GM12891 (cell line): ENCODE data around the gene PSMD14.

Experiments used
- PAX5 ChIP-seq: IDR thresholded peaks from 2 replicates; pipeline ENCODE4 v1.6.1; 2011; ENCODE audit warnings: low read length, moderate library complexity, mild to moderate bottlenecking; ENCODE audit not compliant: insufficient read depth, severe bottlenecking
- POLR2A ChIP-seq: IDR thresholded peaks from 2 replicates; pipeline ENCODE4 v1.6.1; 2011; ENCODE audit warnings: low read depth, low read length, control low read depth
- POLR2AphosphoS5 ChIP-seq: IDR thresholded peaks from 2 replicates; pipeline ENCODE4 v1.6.1; 2011; ENCODE audit warnings: low read depth, low read length, control low read depth
- POU2F2 ChIP-seq: IDR thresholded peaks from 2 replicates; pipeline ENCODE4 v1.6.1; 2011; ENCODE audit warnings: low read depth, mild to moderate bottlenecking, control low read depth, low read length, moderate library complexity
- SPI1 ChIP-seq: IDR thresholded peaks from 2 replicates; pipeline ENCODE4 v1.6.1; 2011; ENCODE audit warnings: low read depth, low read length, control low read depth
- TAF1 ChIP-seq: IDR thresholded peaks from 2 replicates; pipeline ENCODE4 v1.6.1; 2011; ENCODE audit warnings: low read depth, low read length, control low read depth

DNA sequence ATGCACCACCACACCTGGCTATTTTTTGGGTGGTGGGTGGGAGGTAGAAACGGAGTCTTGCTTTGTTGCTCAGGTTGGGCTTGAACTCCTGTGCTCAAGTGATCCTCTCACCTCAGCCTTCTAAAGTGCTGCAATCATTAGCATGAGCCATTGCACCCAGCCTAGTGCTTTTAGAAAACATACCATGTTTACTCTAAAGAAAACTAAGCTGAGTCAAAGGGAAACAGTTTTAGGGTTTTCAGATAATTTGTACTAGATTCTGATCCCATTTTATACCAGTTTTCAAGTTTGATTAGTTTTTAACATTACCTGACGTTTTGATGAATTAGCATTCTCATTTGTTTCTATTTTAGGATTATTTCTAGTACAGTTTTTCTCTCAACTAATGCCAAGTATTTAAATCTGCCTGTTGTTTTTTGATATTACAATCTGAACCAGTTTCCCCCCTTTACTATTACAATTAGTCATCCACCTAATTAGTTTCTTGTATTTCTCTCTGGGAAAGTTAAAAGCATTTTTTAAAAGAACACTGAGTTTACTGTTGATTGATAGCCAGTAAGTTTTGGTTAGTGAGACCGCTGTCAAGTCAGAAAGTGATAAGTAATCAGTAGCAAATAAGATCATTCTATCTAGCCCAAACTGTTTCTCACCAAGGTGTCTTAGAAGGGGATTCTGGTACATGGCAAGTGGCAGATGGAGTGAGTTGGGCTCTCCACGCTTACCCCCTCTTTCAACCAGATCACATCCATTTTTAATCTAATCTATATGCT is 83.7 kb downstream of the PSMD14 start:
- TF ChIP-seq POLR2AphosphoS5: no peak
- TF ChIP-seq TAF1: no peak
- no peak for TF ChIP-seq POLR2A
- no peak for TF ChIP-seq SPI1
- no peak for TF ChIP-seq PAX5
- no peak for TF ChIP-seq POU2F2
